HUES64 (cell line): ENCODE data around the gene IFNL3.
A peak's percentile ranks its signal among the peaks of the same experiment; 100 is the strongest.
"Not testable (repeated sequence)": the region's sequence is repeated elsewhere in the genome, so short reads cannot be mapped to it uniquely, and the experiment has no call there.

Source experiments
- H3K27ac ChIP-seq: 2 replicates; pipeline ENCODE4 v1.7.0; 2013; ENCODE audit warnings: low read depth, low read length, inconsistent platforms
- H3K27me3 ChIP-seq: 2 replicates; pipeline ENCODE4 v1.6.1; 2013; ENCODE audit warnings: mild to moderate bottlenecking, low read length; ENCODE audit not compliant: insufficient read depth
- H3K36me3 ChIP-seq: 2 replicates; pipeline ENCODE4 v1.6.1; 2013; ENCODE audit warnings: mild to moderate bottlenecking, low read length; ENCODE audit not compliant: insufficient read depth
- H3K4me1 ChIP-seq: 2 replicates; pipeline ENCODE4 v1.6.1; 2013; ENCODE audit warnings: mild to moderate bottlenecking, low read length, moderate library complexity; ENCODE audit not compliant: insufficient read depth
- H3K4me3 ChIP-seq: 2 replicates; pipeline ENCODE4 v1.5.1; 2013; ENCODE audit warnings: mild to moderate bottlenecking, low read length, moderate library complexity
- H3K9ac ChIP-seq: 2 replicates; pipeline ENCODE4 v1.6.1; 2013; ENCODE audit warnings: mild to moderate bottlenecking, low read depth, low read length
- H3K9me3 ChIP-seq: 2 replicates; pipeline ENCODE4 v1.6.1; 2013; ENCODE audit warnings: low read depth, low read length; ENCODE audit not compliant: insufficient read depth
- WGBS: fragments of 150-250, 120-280 bp; methylation state at CpG from one replicate; pipeline ENCODE4 v1.1.7; 2013; ENCODE audit warnings: missing lambda C conversion rate; 5-methylcytosine and 5-hydroxymethylcytosine counted together

The IFNL3 gene

DNA sequence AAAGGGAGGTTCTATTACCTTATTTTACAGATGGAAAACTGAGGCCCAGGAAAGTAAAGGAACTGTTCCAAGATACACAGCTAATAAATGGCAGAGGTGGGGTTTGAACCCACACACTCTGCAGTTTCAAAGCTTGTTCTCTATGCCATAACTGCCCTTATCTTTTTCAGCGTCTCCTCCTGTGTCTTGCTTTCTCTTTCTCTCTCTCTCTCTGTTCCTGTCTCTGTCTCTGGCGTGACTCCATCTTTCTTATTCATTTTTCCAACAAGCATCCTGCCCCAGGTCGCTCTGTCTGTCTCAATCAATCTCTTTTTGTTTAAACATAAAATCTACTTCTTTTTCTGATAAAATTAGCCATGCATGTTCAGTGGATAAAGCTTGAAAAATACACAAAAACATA lies 7.0 kb upstream of the IFNL3 start:
- Histone ChIP-seq H3K9ac (no peak overlapping the region), H3K27ac (no peak overlapping the region), H3K4me1 (no peaks in the 10 kb centered on the region; the same call in 1 of the 2 replicates), H3K9me3 (no peaks in the 10 kb centered on the region), H3K27me3 (peaks cover 63% of the 10 kb centered on the region), H3K4me3 (no peak overlapping the region), H3K36me3 (no peaks in the 10 kb centered on the region)
- 82% methylated on average over 3 of the region's 3 CpGs for WGBS

DNA sequence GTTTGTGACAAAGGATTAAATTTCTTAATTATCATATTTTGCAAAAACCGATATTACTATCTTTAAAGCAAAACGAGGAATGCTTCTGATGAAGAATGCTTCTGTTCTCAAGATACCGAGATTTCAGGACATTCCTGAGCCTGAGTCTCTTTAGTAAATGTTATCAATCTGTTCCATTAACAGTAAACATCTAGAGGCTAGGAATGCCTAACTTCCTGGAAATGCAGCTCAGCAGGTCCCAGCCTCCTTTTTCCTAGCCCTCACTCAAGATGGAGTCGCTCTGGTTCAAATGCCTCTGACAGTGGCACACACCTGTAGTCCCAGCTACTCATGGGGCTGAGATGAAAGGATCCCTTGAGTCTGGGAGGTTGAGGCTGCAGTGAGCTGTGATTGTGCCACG lies 6.3 kb upstream of the IFNL3 start:
- H3K9ac ChIP-seq: no peak overlapping the region
- no peak overlapping the region for H3K27ac ChIP-seq
- H3K9me3 ChIP-seq: no peaks in the 10 kb centered on the region
- WGBS: 80% methylated on average over 5 of the region's 5 CpGs
- peaks cover 68% of the 10 kb centered on the region for H3K27me3 ChIP-seq
- H3K4me1 ChIP-seq: no peaks in the 10 kb centered on the region; the same call in 1 of the 2 replicates
- H3K36me3 ChIP-seq: no peaks in the 10 kb centered on the region
- H3K4me3 ChIP-seq: no peak overlapping the region

DNA sequence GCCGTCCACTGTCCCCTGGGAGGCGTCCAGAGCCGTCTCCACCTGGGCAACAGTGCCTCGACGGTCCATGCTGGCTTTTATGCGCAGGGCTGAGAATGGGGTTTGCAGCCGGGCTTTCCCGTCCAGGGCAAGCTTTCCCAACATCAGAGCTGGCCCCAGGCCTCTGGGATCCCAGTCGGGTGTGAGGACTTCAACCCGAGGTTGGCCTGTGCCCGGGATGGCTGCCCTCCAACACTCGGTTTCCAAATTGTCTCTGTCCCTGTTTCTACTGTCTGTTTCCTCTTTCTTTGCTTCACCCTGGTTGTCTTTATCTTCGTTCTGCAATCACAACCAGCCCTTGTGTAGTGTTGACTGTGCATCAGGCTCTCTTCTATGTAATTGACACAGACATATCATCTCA lies 4.0 kb upstream of the IFNL3 start, which contains the start of gene IFNL4:
Gene IFNL4, minus strand, starts transcription at position 51 of the 400 bp plus-strand sequence.
- Histone ChIP-seq H3K36me3 (no peaks in the 10 kb centered on the region), H3K4me3 (peak within 1 kb of the TSS; percentile 40), H3K27me3 (peaks cover 56% of the 10 kb centered on the region), H3K27ac (no peak within 1 kb of the TSS), H3K9me3 (no peaks in the 10 kb centered on the region), H3K9ac (no peak within 1 kb of the TSS; the same call in 1 of the 2 replicates), H3K4me1 (no peaks in the 10 kb centered on the region; the same call in 1 of the 2 replicates)
- 70% methylated on average over 13 of the region's 13 CpGs for WGBS

DNA sequence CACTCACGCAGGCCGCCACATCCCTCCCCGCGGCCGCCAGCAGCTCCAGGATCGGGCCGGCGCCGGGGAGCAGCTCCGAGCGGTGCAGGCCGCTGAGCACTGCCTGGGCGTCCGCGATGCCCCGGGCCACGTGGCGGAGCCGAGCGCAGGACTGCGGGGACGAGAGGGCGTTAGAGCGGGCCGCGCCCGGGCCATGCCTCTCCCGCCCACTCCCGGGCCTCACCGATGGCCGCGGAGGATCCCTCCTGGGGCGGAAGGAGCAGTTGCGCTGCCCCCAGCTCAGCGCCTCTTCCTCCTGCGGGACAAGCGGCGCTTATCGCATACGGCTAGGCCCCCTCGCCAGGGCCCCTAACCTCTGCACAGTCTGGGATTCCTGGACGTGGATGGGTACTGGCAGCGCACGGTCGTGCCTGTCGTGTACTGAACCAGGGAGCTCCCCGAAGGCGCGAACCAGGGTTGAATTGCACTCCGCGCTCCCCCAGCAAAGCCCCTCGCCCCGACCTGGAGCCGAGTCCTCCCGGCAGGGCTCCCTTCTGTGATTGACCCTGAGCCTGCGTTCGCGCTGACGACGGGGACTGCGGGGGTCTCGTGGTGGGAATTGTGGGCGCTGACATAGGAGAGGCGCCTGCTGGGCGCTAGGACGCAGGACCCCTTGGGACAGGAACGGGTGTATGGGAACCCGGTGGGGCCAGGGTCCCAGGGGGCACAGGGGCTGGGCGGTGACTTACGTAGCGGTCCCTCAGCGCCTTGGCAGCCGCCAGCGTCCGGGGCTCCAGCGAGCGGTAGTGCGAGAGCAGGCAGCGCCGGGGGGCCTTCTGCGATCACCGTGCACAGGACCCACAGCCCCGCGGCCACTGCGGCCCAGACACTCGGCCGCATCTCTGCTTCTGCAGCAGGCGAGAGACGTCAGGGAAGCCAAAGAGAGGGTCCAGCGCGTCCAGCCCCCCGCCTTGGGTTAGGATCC lies 3.2 kb upstream of the IFNL3 start:
- Histone ChIP-seq H3K36me3 (no peaks in the 10 kb centered on the region), H3K9me3 (no peaks in the 10 kb centered on the region), H3K9ac (no peak overlapping the region; the same call in 1 of the 2 replicates), H3K4me3 (peak overlapping the region; percentile 40), H3K4me1 (no peaks in the 10 kb centered on the region; the same call in 1 of the 2 replicates), H3K27ac (no peak overlapping the region), H3K27me3 (peaks cover 56% of the 10 kb centered on the region)
- 21% methylated on average over 92 of the region's 92 CpGs for WGBS

GRCh38 chr19:39246951-39247669 lies 2.3 kb upstream of the IFNL3 start:
- WGBS: 17% methylated on average over 42 of the region's 42 CpGs
- no peak overlapping the region; the same call in 1 of the 2 replicates for H3K9ac ChIP-seq
- no peaks in the 10 kb centered on the region for H3K36me3 ChIP-seq
- H3K4me3 ChIP-seq: peak overlapping the region; percentile 40
- peaks cover 50% of the 10 kb centered on the region for H3K27me3 ChIP-seq
- no peaks in the 10 kb centered on the region for H3K9me3 ChIP-seq
- no peak overlapping the region for H3K27ac ChIP-seq
- no peaks in the 10 kb centered on the region; the same call in 1 of the 2 replicates for H3K4me1 ChIP-seq

- not testable (repeated sequence) for H3K27ac ChIP-seq, H3K36me3 ChIP-seq, H3K9me3 ChIP-seq, H3K9ac ChIP-seq, H3K4me1 ChIP-seq, H3K4me3 ChIP-seq
- no CpG with 5 or more reads among the region's 1 CpG for WGBS
- peaks cover 42% of the 10 kb centered on the region for H3K27me3 ChIP-seq
Observed at GRCh38 chr19:39245166-39245565, 360 bp upstream of the IFNL3 start.

DNA sequence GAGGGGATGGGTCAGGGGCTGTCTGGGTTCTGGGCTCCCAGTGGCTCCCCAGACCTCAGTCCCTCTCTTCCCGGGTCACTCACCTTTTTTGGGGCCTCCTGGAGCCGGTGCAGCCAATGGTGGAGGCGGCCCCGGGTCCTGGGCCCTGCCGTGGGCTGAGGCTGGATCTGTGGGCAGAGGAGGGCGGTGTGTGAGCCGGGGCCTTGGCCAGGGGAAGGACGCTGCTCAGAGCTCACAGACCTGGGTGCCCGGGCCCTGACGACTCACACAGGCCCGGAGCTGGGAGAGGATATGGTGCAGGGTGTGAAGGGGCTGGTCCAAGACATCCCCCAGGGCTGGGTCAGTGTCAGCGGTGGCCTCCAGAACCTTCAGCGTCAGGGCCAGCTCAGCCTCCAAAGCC lies 1.1 kb downstream of the IFNL3 start:
- not testable (repeated sequence) for H3K27ac ChIP-seq, H3K36me3 ChIP-seq, H3K9ac ChIP-seq, H3K9me3 ChIP-seq, H3K4me1 ChIP-seq, H3K4me3 ChIP-seq
- WGBS: 90% methylated on average over 12 of the region's 13 CpGs
- peaks cover 40% of the 10 kb centered on the region for H3K27me3 ChIP-seq

DNA sequence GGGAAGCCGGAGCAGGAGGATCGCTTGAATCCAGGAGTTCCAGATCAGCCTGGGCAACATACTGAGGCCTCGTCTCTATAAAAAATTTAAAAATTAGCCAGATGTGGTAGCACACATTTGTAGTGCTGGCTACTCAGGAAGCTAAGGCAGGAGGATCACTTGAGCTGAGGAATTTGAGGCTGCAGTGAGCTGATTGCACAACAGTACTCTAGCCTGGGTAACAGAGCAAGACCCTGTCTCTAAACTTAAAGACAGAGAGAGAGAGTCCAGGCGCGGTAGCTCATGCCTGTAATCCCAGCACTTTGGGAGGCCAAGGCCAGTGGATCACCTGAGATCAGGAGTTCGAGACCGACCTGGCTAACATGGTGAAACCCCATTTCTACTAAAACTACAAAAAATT lies 4.4 kb downstream of the IFNL3 start:
- no peaks in the 10 kb centered on the region for H3K4me1 ChIP-seq
- no peak overlapping the region for H3K27ac ChIP-seq
- no peaks in the 10 kb centered on the region for H3K9me3 ChIP-seq
- H3K9ac ChIP-seq: no peak overlapping the region
- no peaks in the 10 kb centered on the region for H3K36me3 ChIP-seq
- no peak overlapping the region for H3K4me3 ChIP-seq
- WGBS: 89% methylated on average over 7 of the region's 7 CpGs
- peaks cover 24% of the 10 kb centered on the region for H3K27me3 ChIP-seq

- no peaks in the 10 kb centered on the region for H3K36me3 ChIP-seq
- no peak overlapping the region for H3K4me3 ChIP-seq
- peaks cover 24% of the 10 kb centered on the region for H3K27me3 ChIP-seq
- H3K9me3 ChIP-seq: no peaks in the 10 kb centered on the region
- no peak overlapping the region for H3K27ac ChIP-seq
- H3K4me1 ChIP-seq: no peaks in the 10 kb centered on the region
- 84% methylated on average over 6 of the region's 6 CpGs for WGBS
- H3K9ac ChIP-seq: no peak overlapping the region
Observed at GRCh38 chr19:39238944-39239343, 5.9 kb downstream of the IFNL3 start.

DNA sequence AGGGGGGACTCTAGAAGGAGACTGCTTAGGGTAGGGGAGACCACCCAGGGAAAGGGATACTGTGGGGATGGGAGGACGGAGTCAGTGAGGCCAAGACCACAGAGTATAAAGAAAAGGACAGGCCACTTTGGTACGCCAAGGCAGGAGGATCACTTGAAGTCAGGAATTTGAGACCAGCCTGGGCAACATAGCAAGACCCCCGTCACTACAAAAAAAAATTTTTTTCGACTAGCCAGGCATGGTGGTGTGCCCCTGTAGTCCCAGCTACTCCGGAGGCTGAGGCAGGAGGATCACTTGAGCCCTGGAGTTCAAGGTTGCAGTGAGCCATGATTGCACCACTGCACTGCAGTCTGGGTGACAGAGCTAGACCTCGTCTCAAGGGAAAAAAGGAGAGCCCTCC lies 6.6 kb downstream of the IFNL3 start:
- Histone ChIP-seq H3K9me3 (no peaks in the 10 kb centered on the region), H3K4me1 (no peaks in the 10 kb centered on the region), H3K27me3 (peaks cover 24% of the 10 kb centered on the region), H3K9ac (no peak overlapping the region), H3K36me3 (no peaks in the 10 kb centered on the region), H3K4me3 (no peak overlapping the region), H3K27ac (no peak overlapping the region)
- WGBS: 87% methylated on average over 5 of the region's 6 CpGs
